ENCODE measurements around the gene ZDHHC22. TPM values are rescaled to one million over a fixed set of nuclear protein-coding genes. Genes with fewer than 3 reads are reported as not detected.

Gene ZDHHC22
- total and polyA plus RNA-seq, 2 of the 13 experiments (the other 11 are each of a cell fraction or from before 2014, with no cell fraction given): not detected

DNA sequence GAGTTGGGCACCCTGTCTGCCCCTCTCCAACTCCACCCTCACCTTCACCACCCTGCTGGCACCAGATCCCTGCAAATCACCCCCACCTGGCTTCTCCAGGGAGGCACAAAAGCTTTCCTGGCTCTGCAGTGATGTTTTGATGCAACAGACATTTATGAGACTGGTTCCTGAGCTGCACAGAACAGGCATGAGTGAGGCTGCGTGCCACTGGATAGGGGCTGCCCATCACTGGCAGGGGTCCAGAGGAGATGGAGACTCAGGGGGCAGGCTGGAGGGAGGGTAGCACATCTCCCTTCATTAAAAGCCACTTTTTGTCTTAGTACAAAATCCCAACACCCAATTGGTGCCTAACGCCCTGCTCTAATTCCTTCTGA lies 17.3 kb upstream of the ZDHHC22 start:
- no peak for FAIRE-seq
- ATAC-seq: no peak
- TF ChIP-seq E2F2 (CRISPR knock-in tag; IDR thresholded peaks at IDR 0.05; ENCODE audit: borderline replicate concordance) (no peak), ZNF878 (CRISPR knock-in tag; IDR thresholded peaks at IDR 0.05) (no peak), ZNF12 (CRISPR knock-in tag; IDR thresholded peaks at IDR 0.05) (no peak), SIN3A (IDR thresholded peaks at IDR 0.05; ENCODE audit: borderline replicate concordance, low read depth, low read length) (no peak), HNRNPK (IDR thresholded peaks at IDR 0.05; ENCODE audit: low read depth, low read length, poor library complexity, severe bottlenecking) (no peak), ATF7-NPFF (CRISPR knock-in tag; IDR thresholded peaks at IDR 0.05; ENCODE audit: low read depth) (no peak), EHMT2 (IDR thresholded peaks at IDR 0.05; ENCODE audit: borderline replicate concordance, low read depth, low read length) (no peak), ASH2L (IDR thresholded peaks at IDR 0.05; ENCODE audit: insufficient read length, low read depth, low read length) (no peak), MLX (CRISPR knock-in tag; IDR thresholded peaks at IDR 0.05) (no peak), MTERF4 (CRISPR knock-in tag; IDR thresholded peaks at IDR 0.05) (no peak), ZNF788 (CRISPR knock-in tag; IDR thresholded peaks at IDR 0.05; ENCODE audit: borderline replicate concordance) (no peak), SKIL (CRISPR knock-in tag; IDR thresholded peaks at IDR 0.05; ENCODE audit: borderline replicate concordance) (no peak), ATF2 (CRISPR knock-in tag; IDR thresholded peaks at IDR 0.05) (no peak)
- TF ChIP-seq, protein P1, sequence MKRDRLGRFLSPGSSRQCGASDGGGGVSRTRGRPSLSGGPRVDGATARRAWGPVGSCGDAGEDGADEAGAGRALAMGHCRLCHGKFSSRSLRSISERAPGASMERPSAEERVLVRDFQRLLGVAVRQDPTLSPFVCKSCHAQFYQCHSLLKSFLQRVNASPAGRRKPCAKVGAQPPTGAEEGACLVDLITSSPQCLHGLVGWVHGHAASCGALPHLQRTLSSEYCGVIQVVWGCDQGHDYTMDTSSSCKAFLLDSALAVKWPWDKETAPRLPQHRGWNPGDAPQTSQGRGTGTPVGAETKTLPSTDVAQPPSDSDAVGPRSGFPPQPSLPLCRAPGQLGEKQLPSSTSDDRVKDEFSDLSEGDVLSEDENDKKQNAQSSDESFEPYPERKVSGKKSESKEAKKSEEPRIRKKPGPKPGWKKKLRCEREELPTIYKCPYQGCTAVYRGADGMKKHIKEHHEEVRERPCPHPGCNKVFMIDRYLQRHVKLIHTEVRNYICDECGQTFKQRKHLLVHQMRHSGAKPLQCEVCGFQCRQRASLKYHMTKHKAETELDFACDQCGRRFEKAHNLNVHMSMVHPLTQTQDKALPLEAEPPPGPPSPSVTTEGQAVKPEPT (CRISPR knock-in tag; IDR thresholded peaks at IDR 0.05; ENCODE audit: low read depth): no peak
- TF ChIP-seq, protein P2, sequence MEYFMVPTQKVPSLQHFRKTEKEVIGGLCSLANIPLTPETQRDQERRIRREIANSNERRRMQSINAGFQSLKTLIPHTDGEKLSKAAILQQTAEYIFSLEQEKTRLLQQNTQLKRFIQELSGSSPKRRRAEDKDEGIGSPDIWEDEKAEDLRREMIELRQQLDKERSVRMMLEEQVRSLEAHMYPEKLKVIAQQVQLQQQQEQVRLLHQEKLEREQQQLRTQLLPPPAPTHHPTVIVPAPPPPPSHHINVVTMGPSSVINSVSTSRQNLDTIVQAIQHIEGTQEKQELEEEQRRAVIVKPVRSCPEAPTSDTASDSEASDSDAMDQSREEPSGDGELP (IDR thresholded peaks at IDR 0.05; ENCODE audit: borderline replicate concordance, low read depth): no peak
- H3K4me3 ChIP-seq (replicated peaks in 1 of 3; ENCODE audit: insufficient read depth in 1 of 3, low read depth in 2 of 3, low read length in 3 of 3): no peak overlapping the region
- H4K20me1 ChIP-seq (ENCODE audit: insufficient read depth, low read length): no peaks in the 10 kb centered on the region
- H3K36me3 ChIP-seq (replicated peaks in 1 of 2; ENCODE audit: control insufficient read depth in 1 of 2, insufficient read depth in 2 of 2, low read length in 2 of 2): no peaks in the 10 kb centered on the region
- CTCF ChIA-PET (ENCODE audit: low intra/inter-chr PET ratio, low total read pairs): no interaction called here
- no peak for DNase-seq (ENCODE audit: low spot score)
- no peaks in the 10 kb centered on the region for H3K79me2 ChIP-seq (ENCODE audit: insufficient read depth, low read length)
- peaks cover 0 to 23% of the 10 kb centered on the region in 2 experiments; a peak in 3 of 5 replicates for H3K27me3 ChIP-seq (ENCODE audit: control insufficient read depth in 1 of 2, insufficient read depth in 2 of 2, low read length in 2 of 2)
- intact Hi-C loops (cut with micrococcal nuclease; ENCODE audit: unreplicated experiment) (loop anchor here (10.0 kb wide), 1 partner anchor 396 kb away; no protein-coding TSS in a partner anchor), in situ Hi-C loops (cut with HindIII; ENCODE audit: extremely low pct_ligation_motif_present, low pct_unique_long_range_greater_than_20kb) (no loop called here)
- no peak overlapping the region for H2AFZ ChIP-seq (ENCODE audit: low read length)
- 33% methylated on average over 2 of the region's 2 CpGs for WGBS (ENCODE audit: low lambda C conversion rate)
- no peaks in the 10 kb centered on the region for H3K4me1 ChIP-seq (ENCODE audit: insufficient read depth, low read length)
- H3K27ac ChIP-seq (ENCODE audit: extremely low read length, insufficient read depth, low read length): no peak overlapping the region
- H3K9ac ChIP-seq (ENCODE audit: insufficient read depth, low read depth, low read length): no peak overlapping the region
- no peak overlapping the region for H3K4me2 ChIP-seq (ENCODE audit: low read depth, low read length)
- BruUV-seq (replicated peaks): no TSS peak
- no peaks in the 10 kb centered on the region for H3K9me3 ChIP-seq (ENCODE audit: low read length)
- POLR2A ChIA-PET: no interaction called here

All from HepG2 (cell line).